ENCODE measurements around the gene BDNF. TPM values are rescaled to one million over a fixed set of nuclear protein-coding genes. Genes with fewer than 3 reads are reported as not detected.

The BDNF gene
- total and polyA plus RNA-seq, 4 donors = 0.75 to 6.2 (median 1.5) TPM

- 1% methylated on average over 21 to 28 of the region's 28 CpGs for WGBS, 2 donors
These were observed 317 bp downstream of the BDNF start for GRCh38 chr11:27699926-27700350.

DNA sequence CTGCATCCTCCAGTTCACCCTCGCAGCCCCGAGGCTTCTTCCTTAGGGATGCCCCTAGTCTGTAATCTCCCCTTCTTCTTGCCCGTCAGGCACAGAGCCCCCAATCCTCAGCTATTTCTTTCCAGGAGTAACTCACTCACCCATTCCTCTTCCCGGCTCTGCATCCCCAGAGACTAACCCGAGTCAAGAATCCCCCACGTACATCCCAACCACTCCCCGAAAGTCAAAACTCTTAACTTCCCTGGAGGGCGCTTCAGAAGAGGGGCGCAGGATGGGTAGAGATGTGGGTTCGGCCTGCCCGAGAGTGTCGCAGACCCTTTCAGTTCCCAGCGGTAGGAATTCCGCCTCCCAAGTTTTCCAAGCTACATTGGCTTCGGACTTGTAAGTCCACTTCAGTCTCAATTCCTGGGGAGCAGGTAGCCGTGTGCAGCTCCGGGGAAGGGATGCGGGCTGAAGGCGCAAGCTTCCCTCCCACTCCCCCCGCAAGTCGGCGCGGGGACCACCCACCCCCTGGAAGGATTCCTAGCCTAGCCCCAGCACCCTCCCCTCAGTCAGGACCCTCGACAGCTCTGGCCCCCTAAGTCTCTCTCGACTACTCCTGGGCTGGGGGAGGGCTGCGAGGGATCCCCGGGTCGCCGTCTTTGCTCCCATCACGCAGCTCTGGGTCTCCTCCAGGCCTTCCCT is 871 bp downstream of the BDNF start:
- Histone ChIP-seq H3K4me1 (ENCODE audit: control insufficient read depth in 1 of 2, insufficient read depth in 2 of 2, low read length in 2 of 2) (peaks cover 0 to 5% of the 10 kb centered on the region in 2 donors), H3K9me3 (ENCODE audit: control insufficient read depth, low read length) (no peaks in the 10 kb centered on the region), H3K4me3 (ENCODE audit: low read length in 2 of 2) (peak overlapping the region; percentile 55 to 95), H3K27me3 (ENCODE audit: control insufficient read depth in 1 of 2, insufficient read depth in 2 of 2, low read length in 1 of 2) (no peaks in the 10 kb centered on the region), H3K27ac (ENCODE audit: low read depth in 1 of 2, low read length in 2 of 2) (no peak overlapping the region), H3K36me3 (ENCODE audit: control insufficient read depth in 1 of 2, insufficient read depth in 2 of 2, low read length in 1 of 2) (no peaks in the 10 kb centered on the region)
- 0 to 1% methylated on average over 30 of the region's 30 CpGs for WGBS, 2 donors
- intact Hi-C loops (cut with DNase I) = loop anchor here (5.0 to 10.0 kb wide), 4 partner anchors 405 to 1633 kb away; partner anchors contain the start of genes KIF18A (in 1 of the 2) and METTL15 (in 1 of the 2)
- no peak for DNase-seq
- peak; percentile 22 for ATAC-seq (ENCODE audit: low FRiP score)

More at GRCh38 chr11:27699926-27700350, 317 bp downstream of the BDNF start:
- no peaks in the 10 kb centered on the region for H3K36me3 ChIP-seq (ENCODE audit: control insufficient read depth in 1 of 2, insufficient read depth in 2 of 2, low read length in 1 of 2)
- H3K4me3 ChIP-seq (ENCODE audit: low read length in 2 of 2) = peak overlapping the region; percentile 55 to 95
- intact Hi-C loops (cut with DNase I) = loop anchor here (5.0 to 10.0 kb wide), 6 partner anchors 405 to 1632 kb away; partner anchors contain the start of genes KIF18A (in 1 of the 2) and METTL15 (in 1 of the 2)
- no peaks in the 10 kb centered on the region for H3K27me3 ChIP-seq (ENCODE audit: control insufficient read depth in 1 of 2, insufficient read depth in 2 of 2, low read length in 1 of 2)
- H3K27ac ChIP-seq (ENCODE audit: low read depth in 1 of 2, low read length in 2 of 2) = no peak overlapping the region
- peak; percentile 15 for ATAC-seq (ENCODE audit: low FRiP score)
- DNase-seq = peak in 1 of 2 donors; percentile 78
- peaks cover 0 to 5% of the 10 kb centered on the region in 2 donors for H3K4me1 ChIP-seq (ENCODE audit: control insufficient read depth in 1 of 2, insufficient read depth in 2 of 2, low read length in 2 of 2)
- H3K9me3 ChIP-seq (ENCODE audit: control insufficient read depth, low read length) = no peaks in the 10 kb centered on the region

DNA sequence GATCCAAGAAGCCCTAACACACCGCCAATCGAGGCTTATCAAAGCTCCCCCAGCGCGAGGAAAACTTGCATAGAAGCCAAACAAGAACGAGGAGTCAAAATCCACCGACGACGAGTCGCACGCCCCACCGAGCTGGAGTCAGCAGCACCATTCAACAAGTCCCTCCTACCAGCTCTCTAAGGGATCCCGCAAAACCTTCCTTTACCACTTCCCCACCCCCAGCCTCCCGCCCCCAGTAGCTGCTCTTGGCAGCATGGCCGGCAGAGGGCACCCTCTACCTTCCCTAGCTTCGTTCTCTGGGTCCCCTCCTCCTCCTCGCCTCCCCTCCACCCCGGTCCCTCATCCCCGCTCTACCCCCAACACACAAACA is 1.4 kb downstream of the BDNF start:
- no peak overlapping the region for H3K27ac ChIP-seq (ENCODE audit: low read depth in 1 of 2, low read length in 2 of 2)
- peaks cover 0 to 5% of the 10 kb centered on the region in 2 donors for H3K4me1 ChIP-seq (ENCODE audit: control insufficient read depth in 1 of 2, insufficient read depth in 2 of 2, low read length in 2 of 2)
- intact Hi-C loops (cut with DNase I) = loop anchor here (5.0 to 10.0 kb wide), 4 partner anchors 406 to 1633 kb away; partner anchors contain the start of genes KIF18A (in 1 of the 2) and METTL15 (in 1 of the 2)
- DNase-seq (peak; percentile 75 to 92), ATAC-seq (ENCODE audit: low FRiP score) (peak; percentile 92)
- no peaks in the 10 kb centered on the region for H3K27me3 ChIP-seq (ENCODE audit: control insufficient read depth in 1 of 2, insufficient read depth in 2 of 2, low read length in 1 of 2)
- no peaks in the 10 kb centered on the region for H3K36me3 ChIP-seq (ENCODE audit: control insufficient read depth in 1 of 2, insufficient read depth in 2 of 2, low read length in 1 of 2)
- H3K4me3 ChIP-seq (ENCODE audit: low read length in 2 of 2) = peak overlapping the region; percentile 55 to 95
- no peaks in the 10 kb centered on the region for H3K9me3 ChIP-seq (ENCODE audit: control insufficient read depth, low read length)
- WGBS, 2 donors = 1% methylated on average over 18 of the region's 18 CpGs

GRCh38 chr11:27697679-27698275 is 2.5 kb downstream of the BDNF start:
- intact Hi-C loops (cut with DNase I) = loop anchor here (5.0 to 10.0 kb wide), 4 partner anchors 407 to 1635 kb away; partner anchors contain the start of genes KIF18A (in 1 of the 2) and METTL15 (in 1 of the 2)

DNA sequence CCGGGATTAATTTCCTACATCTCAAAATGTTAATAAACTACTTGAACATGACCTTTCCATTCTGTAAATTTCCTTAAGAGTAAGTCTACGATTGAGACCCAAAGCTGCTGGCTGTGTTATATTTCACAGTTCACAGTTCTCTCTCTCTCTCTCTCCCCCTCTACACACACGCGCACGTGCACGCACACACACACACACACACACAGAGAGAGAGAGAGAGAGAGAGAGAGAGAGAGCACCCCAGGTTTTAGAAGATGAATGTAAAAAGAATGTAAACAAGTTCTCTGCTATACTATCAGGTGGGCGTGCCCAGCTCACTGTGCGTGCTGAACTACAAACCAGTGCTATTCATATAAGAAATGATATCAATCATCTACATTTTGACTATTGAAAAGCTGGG is 3.3 kb downstream of the BDNF start:
- Histone ChIP-seq H3K27ac (ENCODE audit: low read depth in 1 of 2, low read length in 2 of 2) (no peak overlapping the region), H3K4me1 (ENCODE audit: control insufficient read depth in 1 of 2, insufficient read depth in 2 of 2, low read length in 2 of 2) (peaks cover 0 to 5% of the 10 kb centered on the region in 2 donors), H3K4me3 (ENCODE audit: low read length in 2 of 2) (no peak overlapping the region), H3K9me3 (ENCODE audit: control insufficient read depth, low read length) (no peaks in the 10 kb centered on the region), H3K36me3 (ENCODE audit: control insufficient read depth in 1 of 2, insufficient read depth in 2 of 2, low read length in 1 of 2) (no peaks in the 10 kb centered on the region), H3K27me3 (ENCODE audit: control insufficient read depth in 1 of 2, insufficient read depth in 2 of 2, low read length in 1 of 2) (no peaks in the 10 kb centered on the region)
- WGBS, 2 donors = 83 to 87% methylated on average over 8 of the region's 8 CpGs
- intact Hi-C loops (cut with DNase I) = loop anchor here (5.0 to 10.0 kb wide), 4 partner anchors 408 to 1635 kb away; partner anchors contain the start of genes KIF18A (in 1 of the 2) and METTL15 (in 1 of the 2)
- ATAC-seq (ENCODE audit: low FRiP score) (no peak), DNase-seq (no peak)

More at GRCh38 chr11:27697679-27698275, 2.5 kb downstream of the BDNF start:
- H3K36me3 ChIP-seq (ENCODE audit: control insufficient read depth in 1 of 2, insufficient read depth in 2 of 2, low read length in 1 of 2) = no peaks in the 10 kb centered on the region
- 17 to 23% methylated on average over 2 of the region's 2 CpGs for WGBS, 2 donors
- H3K4me1 ChIP-seq (ENCODE audit: control insufficient read depth in 1 of 2, insufficient read depth in 2 of 2, low read length in 2 of 2) = peaks cover 0 to 5% of the 10 kb centered on the region in 2 donors
- no peak overlapping the region for H3K4me3 ChIP-seq (ENCODE audit: low read length in 2 of 2)
- ATAC-seq (ENCODE audit: low FRiP score) = no peak
- no peak for DNase-seq
- no peak overlapping the region for H3K27ac ChIP-seq (ENCODE audit: low read depth in 1 of 2, low read length in 2 of 2)
- no peaks in the 10 kb centered on the region for H3K9me3 ChIP-seq (ENCODE audit: control insufficient read depth, low read length)
- H3K27me3 ChIP-seq (ENCODE audit: control insufficient read depth in 1 of 2, insufficient read depth in 2 of 2, low read length in 1 of 2) = no peaks in the 10 kb centered on the region

- no peaks in the 10 kb centered on the region for H3K4me1 ChIP-seq (ENCODE audit: control insufficient read depth in 1 of 2, insufficient read depth in 2 of 2, low read length in 2 of 2)
- no peak overlapping the region for H3K27ac ChIP-seq (ENCODE audit: low read depth in 1 of 2, low read length in 2 of 2)
- ATAC-seq (ENCODE audit: low FRiP score) (no peak), DNase-seq (no peak)
- WGBS, 2 donors = 84% methylated on average over 3 of the region's 3 CpGs
- no peaks in the 10 kb centered on the region for H3K9me3 ChIP-seq (ENCODE audit: control insufficient read depth, low read length)
- no peak overlapping the region for H3K4me3 ChIP-seq (ENCODE audit: low read length in 2 of 2)
- intact Hi-C loops (cut with DNase I) = loop anchor here (5.0 to 10.0 kb wide), 4 partner anchors 409 to 1636 kb away; partner anchors contain the start of genes KIF18A (in 1 of the 2) and METTL15 (in 1 of the 2)
- no peaks in the 10 kb centered on the region for H3K27me3 ChIP-seq (ENCODE audit: control insufficient read depth in 1 of 2, insufficient read depth in 2 of 2, low read length in 1 of 2)
- no peaks in the 10 kb centered on the region for H3K36me3 ChIP-seq (ENCODE audit: control insufficient read depth in 1 of 2, insufficient read depth in 2 of 2, low read length in 1 of 2)
These were observed 4.1 kb downstream of the BDNF start for GRCh38 chr11:27696115-27696514.

DNA sequence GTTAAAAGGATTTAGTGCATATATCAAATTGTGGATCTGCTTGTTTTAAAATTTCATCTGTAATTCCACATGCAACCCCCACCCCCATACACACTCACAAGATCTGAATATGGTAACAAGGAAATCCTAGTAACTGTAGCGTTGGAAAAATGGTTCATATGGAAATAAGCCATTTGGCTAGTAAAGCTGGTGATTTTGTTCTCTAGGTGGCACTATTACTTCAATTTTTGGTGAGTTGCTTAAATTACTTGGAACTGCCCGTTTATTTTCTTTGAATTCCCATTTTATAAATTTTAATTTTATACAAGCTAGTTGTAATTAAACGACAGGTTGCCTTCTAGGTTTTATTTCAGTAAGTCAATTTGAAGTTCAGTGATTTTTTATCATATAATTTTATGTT is 5.3 kb downstream of the BDNF start:
- Histone ChIP-seq H3K4me1 (ENCODE audit: control insufficient read depth in 1 of 2, insufficient read depth in 2 of 2, low read length in 2 of 2) (no peaks in the 10 kb centered on the region), H3K4me3 (ENCODE audit: low read length in 2 of 2) (no peak overlapping the region), H3K9me3 (ENCODE audit: control insufficient read depth, low read length) (no peaks in the 10 kb centered on the region), H3K36me3 (ENCODE audit: control insufficient read depth in 1 of 2, insufficient read depth in 2 of 2, low read length in 1 of 2) (no peaks in the 10 kb centered on the region), H3K27me3 (ENCODE audit: control insufficient read depth in 1 of 2, insufficient read depth in 2 of 2, low read length in 1 of 2) (no peaks in the 10 kb centered on the region), H3K27ac (ENCODE audit: low read depth in 1 of 2, low read length in 2 of 2) (no peak overlapping the region)
- ATAC-seq (ENCODE audit: low FRiP score) = no peak
- intact Hi-C loops (cut with DNase I) = loop anchor here (5.0 to 10.0 kb wide), 4 partner anchors 410 to 1637 kb away; partner anchors contain the start of genes KIF18A (in 1 of the 2) and METTL15 (in 1 of the 2)
- WGBS, 2 donors = 7 to 9% methylated on average over 3 of the region's 3 CpGs
- no peak for DNase-seq

DNA sequence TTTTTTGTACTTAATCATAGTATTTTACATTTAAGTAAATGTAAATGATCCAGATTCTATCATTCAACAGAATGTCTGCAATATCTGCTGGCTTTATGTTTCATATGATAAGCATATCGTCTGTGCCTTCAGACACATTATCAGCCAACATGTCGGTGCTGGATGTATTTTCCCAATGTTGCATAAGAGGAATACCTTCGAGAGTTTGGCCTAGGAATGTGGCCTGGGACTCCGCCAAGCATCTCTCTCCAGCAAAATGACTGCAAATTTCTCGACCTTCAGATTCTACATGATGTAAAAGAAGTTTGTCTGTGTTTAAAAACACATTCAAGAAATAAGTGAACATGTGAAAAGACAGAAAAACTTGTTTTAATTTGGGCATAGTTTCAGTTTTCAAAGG is 6.9 kb downstream of the BDNF start:
- Histone ChIP-seq H3K4me1 (ENCODE audit: control insufficient read depth in 1 of 2, insufficient read depth in 2 of 2, low read length in 2 of 2) (no peaks in the 10 kb centered on the region), H3K4me3 (ENCODE audit: low read length in 2 of 2) (no peak overlapping the region), H3K27me3 (ENCODE audit: control insufficient read depth in 1 of 2, insufficient read depth in 2 of 2, low read length in 1 of 2) (no peaks in the 10 kb centered on the region), H3K9me3 (ENCODE audit: control insufficient read depth, low read length) (no peaks in the 10 kb centered on the region), H3K27ac (ENCODE audit: low read depth in 1 of 2, low read length in 2 of 2) (no peak overlapping the region), H3K36me3 (ENCODE audit: control insufficient read depth in 1 of 2, insufficient read depth in 2 of 2, low read length in 1 of 2) (no peaks in the 10 kb centered on the region)
- intact Hi-C loops (cut with DNase I) = loop anchor here (10.0 kb wide), 2 partner anchors 411 to 1471 kb away; partner anchors contain the start of genes KIF18A (in 1 of the 2) and METTL15 (in 1 of the 2)
- ATAC-seq (ENCODE audit: low FRiP score) (no peak), DNase-seq (no peak)
- 41 to 46% methylated on average over 5 of the region's 5 CpGs for WGBS, 2 donors
